H9 (cell line): ENCODE results near the gene ITGA11. TPM values are rescaled to one million over a fixed set of nuclear protein-coding genes. Genes with fewer than 3 reads are reported as not detected.
A peak's percentile ranks its signal among the peaks of the same experiment; 100 is the strongest.

Experiments used
- DNase-seq: peaks from one replicate; pipeline ENCODE4 v3.0.0-alpha.2; 2017
- H2AFZ ChIP-seq: one replicate; pipeline ENCODE4 v1.6.1; 2013; ENCODE audit warnings: mild to moderate bottlenecking, low read length, control low read depth, moderate library complexity
- H2AK5ac ChIP-seq: 2 replicates; pipeline ENCODE4 v1.6.1; 2013; ENCODE audit warnings: low read length, control low read depth, mixed read lengths; ENCODE audit not compliant: insufficient read length
- H2BK120ac ChIP-seq: one replicate; pipeline ENCODE4 v1.6.1; 2013; ENCODE audit warnings: low read depth, mild to moderate bottlenecking, low read length, control low read depth, inconsistent platforms; ENCODE audit not compliant: poor library complexity, severe bottlenecking
- H2BK12ac ChIP-seq: 2 replicates; pipeline ENCODE4 v1.6.1; 2013; ENCODE audit warnings: low read length, control low read depth, mixed read lengths, low read depth; ENCODE audit not compliant: insufficient read length
- H2BK15ac ChIP-seq: 2 replicates; pipeline ENCODE4 v1.6.1; 2013; ENCODE audit warnings: low read depth, low read length, control low read depth
- H2BK20ac ChIP-seq: one replicate; pipeline ENCODE4 v1.6.1; 2013; ENCODE audit warnings: low read depth, mild to moderate bottlenecking, low read length, control low read depth, inconsistent platforms; ENCODE audit not compliant: poor library complexity, severe bottlenecking
- H2BK5ac ChIP-seq: 2 replicates; pipeline ENCODE4 v1.6.1; 2013; ENCODE audit warnings: low read length, control low read depth, mixed read lengths; ENCODE audit not compliant: insufficient read length
- H3K14ac ChIP-seq: 2 replicates; pipeline ENCODE4 v1.6.1; 2013; ENCODE audit warnings: low read length, control low read depth; ENCODE audit not compliant: insufficient read depth
- H3K18ac ChIP-seq: 2 replicates; pipeline ENCODE4 v1.6.1; 2013; ENCODE audit warnings: low read depth, mild to moderate bottlenecking, mixed read lengths, low read length, control low read depth; ENCODE audit not compliant: insufficient read length
- H3K23ac ChIP-seq: 2 replicates; pipeline ENCODE4 v1.6.1; 2013; ENCODE audit warnings: low read length, control low read depth, mixed read lengths, low read depth; ENCODE audit not compliant: insufficient read length
- H3K23me2 ChIP-seq: 2 replicates; pipeline ENCODE4 v1.6.1; 2013; ENCODE audit warnings: low read depth, mild to moderate bottlenecking, mixed read lengths, low read length, control low read depth; ENCODE audit not compliant: insufficient read length, poor library complexity, severe bottlenecking
- H3K27ac ChIP-seq: 2 replicates; pipeline ENCODE4 v1.5.1; 2013; ENCODE audit warnings: low read length, control low read depth, mixed read lengths, low read depth; ENCODE audit not compliant: insufficient read length
- H3K27me3 ChIP-seq: 2 replicates; pipeline ENCODE4 v1.6.1; 2013; ENCODE audit warnings: low read length, control low read depth, inconsistent platforms; ENCODE audit not compliant: insufficient read depth
- H3K4ac ChIP-seq: 2 replicates; pipeline ENCODE4 v1.6.1; 2013; ENCODE audit warnings: low read depth, mild to moderate bottlenecking, control low read depth, inconsistent platforms, low read length, moderate library complexity
- H3K4me1 ChIP-seq: 2 replicates; pipeline ENCODE4 v1.6.1; 2013; ENCODE audit warnings: low read length, control low read depth, inconsistent platforms; ENCODE audit not compliant: insufficient read depth
- H3K4me2 ChIP-seq: 2 replicates; pipeline ENCODE4 v1.6.1; 2013; ENCODE audit warnings: low read length, control low read depth, mixed read lengths; ENCODE audit not compliant: insufficient read length, insufficient read depth
- H3K56ac ChIP-seq: 2 replicates; pipeline ENCODE4 v1.6.1; 2013; ENCODE audit warnings: low read depth, mild to moderate bottlenecking, mixed read lengths, low read length, control low read depth; ENCODE audit not compliant: insufficient read length
- H3K79me1 ChIP-seq: 2 replicates; pipeline ENCODE4 v1.6.1; 2013; ENCODE audit warnings: low read depth, mild to moderate bottlenecking, moderate library complexity, low read length, control low read depth, inconsistent platforms; ENCODE audit not compliant: insufficient read depth, poor library complexity, severe bottlenecking
- H3K79me2 ChIP-seq: 2 replicates; pipeline ENCODE4 v1.6.1; 2013; ENCODE audit warnings: low read length, control low read depth, inconsistent platforms; ENCODE audit not compliant: insufficient read depth
- H3K9ac ChIP-seq: 2 replicates; pipeline ENCODE4 v1.6.1; 2013; ENCODE audit warnings: low read length, control low read depth, mixed read lengths; ENCODE audit not compliant: insufficient read length; ENCODE audit errors: extremely low read depth
- H3K9me3 ChIP-seq: one replicate; pipeline ENCODE4 v1.6.1; 2013; ENCODE audit warnings: low read depth, low read length, inconsistent platforms; ENCODE audit not compliant: control insufficient read depth
- H3T11ph ChIP-seq: one replicate; pipeline ENCODE4 v1.6.1; 2013; ENCODE audit warnings: mild to moderate bottlenecking, low read length, control low read depth, inconsistent platforms
- H4K20me1 ChIP-seq: one replicate; pipeline ENCODE4 v1.6.1; 2013; ENCODE audit not compliant: control insufficient read depth, insufficient read length, insufficient read depth
- H4K5ac ChIP-seq: 2 replicates; pipeline ENCODE4 v1.6.1; 2013; ENCODE audit warnings: low read depth, mild to moderate bottlenecking, mixed read lengths, low read length, control low read depth; ENCODE audit not compliant: insufficient read length
- H4K8ac ChIP-seq: replicated peaks from 2 replicates; pipeline ENCODE4 v1.6.1; 2013; ENCODE audit warnings: low read length, control low read depth, mixed read lengths, low read depth; ENCODE audit not compliant: insufficient read length
- H4K91ac ChIP-seq: 2 replicates; pipeline ENCODE4 v1.6.1; 2013; ENCODE audit warnings: low read depth, mild to moderate bottlenecking, moderate library complexity, mixed read lengths, low read length, control low read depth; ENCODE audit not compliant: insufficient read length
- H3K27ac Mint-ChIP-seq, 3 experiments: 2 replicates in 2 of 3; 3 replicates in 1 of 3; pipeline ENCODE4 v1.8.0; 2020 to 2021; ENCODE audit warnings: mixed read lengths in 3 of 3, mild to moderate bottlenecking in 1 of 3, moderate library complexity in 1 of 3
- H3K27me3 Mint-ChIP-seq: 2 replicates; pipeline ENCODE4 v1.8.0; 2021; ENCODE audit warnings: low read depth, mild to moderate bottlenecking, moderate library complexity, mixed read lengths
- H3K36me3 Mint-ChIP-seq, 3 experiments: 2 replicates in 2 of 3; 3 replicates in 1 of 3; pipeline ENCODE4 v1.8.0; 2020 to 2021; ENCODE audit warnings: low read depth in 3 of 3, mixed read lengths in 3 of 3; ENCODE audit not compliant: insufficient read depth in 1 of 3
- H3K4me1 Mint-ChIP-seq, 2 experiments: 2 replicates each; pipeline ENCODE4 v1.8.0; 2020; ENCODE audit warnings: mixed read lengths in 2 of 2
- H3K4me3 Mint-ChIP-seq, 2 experiments: 2 replicates in 1 of 2; 3 replicates in 1 of 2; pipeline ENCODE4 v1.8.0; 2020 to 2021; ENCODE audit warnings: mild to moderate bottlenecking in 2 of 2, mixed read lengths in 2 of 2, moderate library complexity in 1 of 2
- H3K9me3 Mint-ChIP-seq, 2 experiments: 2 replicates in 1 of 2; 3 replicates in 1 of 2; pipeline ENCODE4 v1.8.0; 2020; ENCODE audit warnings: mild to moderate bottlenecking in 2 of 2, mixed read lengths in 2 of 2, moderate library complexity in 1 of 2
- WGBS: extraction: QIAGEN DNeasy Blood & Tissue Kit; methylation state at CpG from one replicate; pipeline ENCODE4 v1.1.7; 2013; ENCODE audit warnings: missing lambda C conversion rate, low lambda C conversion rate, mixed read lengths; ENCODE audit not compliant: insufficient read length; ENCODE audit errors: extremely low coverage; 5-methylcytosine and 5-hydroxymethylcytosine counted together
- total RNA-seq: library from RNA; stranded (reverse); gene quantifications from 2 replicates; pipeline ENCODE4 v1.2.1, GENCODE V29; 2021
- TF ChIP-seq, protein P1 (sequence below): fragments of 200-600 bp; sonication (generic); conservative IDR thresholded peaks from 3 replicates; pipeline ENCODE4 v1.8.0; 2021; ENCODE audit warnings: antibody characterized with exemption, mild to moderate bottlenecking

ITGA11 gene
- total RNA-seq, 1 experiment from 2014 or later, result 0.07 TPM

DNA sequence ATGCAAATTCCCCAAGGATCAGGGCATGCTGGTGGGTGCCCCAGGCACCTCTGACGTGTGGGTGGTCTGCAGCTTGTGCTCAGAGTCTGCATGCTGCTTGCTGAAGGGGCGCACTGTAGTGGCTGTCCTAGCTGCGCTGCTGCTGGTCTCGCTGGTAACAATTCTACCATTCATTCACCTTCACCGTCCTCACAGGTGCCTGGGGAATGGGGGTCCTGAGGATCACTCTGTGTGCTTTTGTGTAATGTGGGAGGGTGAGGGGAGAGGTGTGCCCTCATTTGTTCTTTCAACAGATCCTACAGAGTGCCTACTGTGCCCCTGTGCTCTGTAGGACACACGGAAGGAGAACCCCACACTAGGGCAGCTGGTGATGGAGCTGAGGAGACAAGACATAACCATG, 2.1 kb upstream of the ITGA11 start:
- no peak overlapping the region for H2BK12ac ChIP-seq
- no peak overlapping the region for H2AK5ac ChIP-seq
- no peak overlapping the region for H3K18ac ChIP-seq
- H2BK120ac ChIP-seq, result no peak overlapping the region
- H3K27ac Mint-ChIP-seq, result no peak overlapping the region
- no peak overlapping the region for H4K8ac ChIP-seq
- no peak overlapping the region for H2BK5ac ChIP-seq
- peaks cover 0 to 2% of the 10 kb centered on the region in 2 experiments; a peak in 2 of 5 replicates for H3K9me3 Mint-ChIP-seq
- no peak overlapping the region for H3K27ac ChIP-seq
- H3K4me1 ChIP-seq, result no peaks in the 10 kb centered on the region
- H3K23ac ChIP-seq, result no peak overlapping the region
- no peak overlapping the region for H3K14ac ChIP-seq
- peaks cover 20 to 26% of the 10 kb centered on the region in 2 experiments for H3K4me1 Mint-ChIP-seq
- H3K4me2 ChIP-seq, result no peak overlapping the region
- no peak overlapping the region for H4K5ac ChIP-seq
- peaks cover 6% of the 10 kb centered on the region for H3K23me2 ChIP-seq
- no peak overlapping the region for H2AFZ ChIP-seq
- DNase-seq, result peak; percentile 20
- peaks cover 92% of the 10 kb centered on the region for H3K27me3 Mint-ChIP-seq
- H2BK15ac ChIP-seq, result no peak overlapping the region
- H3K4ac ChIP-seq, result no peak overlapping the region
- no peaks in the 10 kb centered on the region for H3K79me2 ChIP-seq
- no peaks in the 10 kb centered on the region for H3K36me3 Mint-ChIP-seq
- no CpG with 5 or more reads among the region's 6 CpGs for WGBS
- H3K27me3 ChIP-seq, result peaks cover 34% of the 10 kb centered on the region; the same call in 1 of the 2 replicates
- H4K20me1 ChIP-seq, result no peaks in the 10 kb centered on the region
- no peak overlapping the region for H3K4me3 Mint-ChIP-seq
- H3K9me3 ChIP-seq, result no peaks in the 10 kb centered on the region
- TF ChIP-seq, protein P1, sequence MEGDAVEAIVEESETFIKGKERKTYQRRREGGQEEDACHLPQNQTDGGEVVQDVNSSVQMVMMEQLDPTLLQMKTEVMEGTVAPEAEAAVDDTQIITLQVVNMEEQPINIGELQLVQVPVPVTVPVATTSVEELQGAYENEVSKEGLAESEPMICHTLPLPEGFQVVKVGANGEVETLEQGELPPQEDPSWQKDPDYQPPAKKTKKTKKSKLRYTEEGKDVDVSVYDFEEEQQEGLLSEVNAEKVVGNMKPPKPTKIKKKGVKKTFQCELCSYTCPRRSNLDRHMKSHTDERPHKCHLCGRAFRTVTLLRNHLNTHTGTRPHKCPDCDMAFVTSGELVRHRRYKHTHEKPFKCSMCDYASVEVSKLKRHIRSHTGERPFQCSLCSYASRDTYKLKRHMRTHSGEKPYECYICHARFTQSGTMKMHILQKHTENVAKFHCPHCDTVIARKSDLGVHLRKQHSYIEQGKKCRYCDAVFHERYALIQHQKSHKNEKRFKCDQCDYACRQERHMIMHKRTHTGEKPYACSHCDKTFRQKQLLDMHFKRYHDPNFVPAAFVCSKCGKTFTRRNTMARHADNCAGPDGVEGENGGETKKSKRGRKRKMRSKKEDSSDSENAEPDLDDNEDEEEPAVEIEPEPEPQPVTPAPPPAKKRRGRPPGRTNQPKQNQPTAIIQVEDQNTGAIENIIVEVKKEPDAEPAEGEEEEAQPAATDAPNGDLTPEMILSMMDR, result no peak
- no peak overlapping the region for H3K9ac ChIP-seq
- H2BK20ac ChIP-seq, result no peak overlapping the region
- no peak overlapping the region for H3K56ac ChIP-seq
- H4K91ac ChIP-seq, result no peak overlapping the region
- H3T11ph ChIP-seq, result no peak overlapping the region
- H3K79me1 ChIP-seq, result no peaks in the 10 kb centered on the region
